Liver (tissue), 9 donors: ENCODE measurements around the gene LRRC49. TPM values are rescaled to one million over a fixed set of nuclear protein-coding genes. Genes with fewer than 3 reads are reported as not detected.

Source experiments
- DNase-seq: peaks from one replicate; pipeline ENCODE4 v3.0.0-alpha.2; 2017; ENCODE audit warnings: low spot score
- H3K27ac ChIP-seq, 2 donors: one replicate each; pipeline ENCODE4 v1.7.0; 2013; ENCODE audit warnings: inconsistent platforms in 2 of 2, low read length in 2 of 2, control low read depth in 1 of 2, low read depth in 1 of 2, mild to moderate bottlenecking in 1 of 2
- H3K27me3 ChIP-seq, 4 donors: one replicate each; pipeline versions ENCODE4 v1.6.1 to v1.7.0; 2013; ENCODE audit warnings: low read length in 3 of 4, inconsistent platforms in 1 of 4, mild to moderate bottlenecking in 1 of 4, moderate library complexity in 1 of 4; ENCODE audit not compliant: control insufficient read depth in 4 of 4, insufficient read depth in 4 of 4
- H3K36me3 ChIP-seq, 4 donors: one replicate each; pipeline versions ENCODE4 v1.6.1 to v1.7.0; 2013; ENCODE audit warnings: low read length in 3 of 4, mild to moderate bottlenecking in 3 of 4, low read depth in 1 of 4, moderate library complexity in 1 of 4; ENCODE audit not compliant: control insufficient read depth in 4 of 4, insufficient read depth in 3 of 4
- H3K4me1 ChIP-seq, 4 donors: one replicate each; pipeline versions ENCODE4 v1.6.1 to v1.7.0; 2013; ENCODE audit warnings: low read length in 3 of 4, mild to moderate bottlenecking in 3 of 4, moderate library complexity in 1 of 4; ENCODE audit not compliant: control insufficient read depth in 4 of 4, insufficient read depth in 4 of 4
- H3K4me3 ChIP-seq, 3 donors: one replicate each; pipeline versions ENCODE4 v1.6.1 to v1.7.0; 2013; ENCODE audit warnings: low read length in 3 of 3, control low read depth in 1 of 3, low read depth in 1 of 3, mild to moderate bottlenecking in 1 of 3
- H3K9ac ChIP-seq, 2 donors: one replicate each; pipeline ENCODE4 v1.7.0; 2013; ENCODE audit warnings: low read length in 2 of 2, mild to moderate bottlenecking in 2 of 2, moderate library complexity in 2 of 2, control low read depth in 1 of 2, low read depth in 1 of 2
- H3K9me3 ChIP-seq, 4 donors: one replicate each; pipeline versions ENCODE4 v1.6.1 to v1.7.0; 2013; ENCODE audit warnings: low read length in 3 of 4; ENCODE audit not compliant: control insufficient read depth in 4 of 4
- ATF3 ChIP-seq: IDR thresholded peaks from 2 replicates; pipeline ENCODE4 v1.6.1; 2016; ENCODE audit warnings: antibody characterized with exemption
- CTCF ChIP-seq: fragments of 150-350 bp; IDR thresholded peaks from 2 replicates; pipeline ENCODE4 v1.5.1; 2017; ENCODE audit warnings: improper control_type of control experiment, low read depth, low read length; ENCODE audit not compliant: missing input control
- FOXA1 ChIP-seq: IDR thresholded peaks from 2 replicates; pipeline ENCODE4 v1.6.1; 2016; ENCODE audit warnings: antibody characterized with exemption
- FOXA2 ChIP-seq: IDR thresholded peaks from 2 replicates; pipeline ENCODE4 v1.6.1; 2016; ENCODE audit warnings: antibody characterized with exemption
- GABPA ChIP-seq, 2 donors: IDR thresholded peaks in 1 of 2; conservative IDR thresholded peaks in 1 of 2; 2 replicates each; pipeline ENCODE4 v1.6.1; 2016; ENCODE audit warnings: antibody characterized with exemption in 2 of 2, mild to moderate bottlenecking in 1 of 2, moderate library complexity in 1 of 2
- HNF4A ChIP-seq, 2 donors: conservative IDR thresholded peaks; 2 replicates each; pipeline ENCODE4 v1.6.1; 2016; ENCODE audit warnings: antibody characterized with exemption in 2 of 2, mild to moderate bottlenecking in 2 of 2
- HNF4G ChIP-seq: IDR thresholded peaks from 2 replicates; pipeline ENCODE4 v1.6.1; 2016; ENCODE audit warnings: antibody characterized with exemption
- JUND ChIP-seq, 2 donors: IDR thresholded peaks; 2 replicates each; pipeline ENCODE4 v1.6.1; 2016; ENCODE audit warnings: antibody characterized with exemption in 2 of 2
- MAX ChIP-seq: IDR thresholded peaks from 2 replicates; pipeline ENCODE4 v1.6.1; 2016; ENCODE audit warnings: antibody characterized with exemption
- NR2F2 ChIP-seq: IDR thresholded peaks from 2 replicates; pipeline ENCODE4 v1.6.1; 2016; ENCODE audit warnings: antibody characterized with exemption
- RAD21 ChIP-seq, 2 donors: IDR thresholded peaks; 2 replicates each; pipeline ENCODE4 v1.6.1; 2016; ENCODE audit warnings: antibody characterized with exemption in 2 of 2, mild to moderate bottlenecking in 2 of 2
- YY1 ChIP-seq: IDR thresholded peaks from 2 replicates; pipeline ENCODE4 v1.6.1; 2016; ENCODE audit warnings: antibody characterized with exemption, mild to moderate bottlenecking
- ZBTB33 ChIP-seq: IDR thresholded peaks from 2 replicates; pipeline ENCODE4 v1.6.1; 2016; ENCODE audit warnings: antibody characterized with exemption
- polyA plus RNA-seq, 2 donors: library from polyadenylated mRNA; stranded (reverse) in 1 of 2; unstranded in 1 of 2; fragments of 200-250 nt in 1 of 2; fragments of >200 nt in 1 of 2; fragmentation: Nextera tagmentation in 1 of 2; extraction: Ambion mirVana in 1 of 2; gene quantifications; one replicate each; pipeline versions ENCODE4 v1.2.1 to v1.2.3, GENCODE V29; 2013 to 2015
- total RNA-seq, 2 donors: library from RNA; depleted of rRNA; stranded (reverse); fragments of >200 nt; gene quantifications; one replicate each; pipeline ENCODE4 v1.2.3, GENCODE V29; 2014
- donor health status: healthy.
- donor health status: healthy.
- donor health status: healthy.
- donor health status: healthy.
- donor health status: healthy.

The LRRC49 gene
- total and polyA plus RNA-seq, 4 donors, result 0.20 to 1.1 (median 0.31) TPM

GRCh38 chr15:70902107-70902506 lies 9.5 kb downstream of the LRRC49 start (continued):
- TF ChIP-seq CTCF (no peak), ZBTB33 (no peak), JUND (IDR thresholded peaks at IDR 0.05) (no peak), FOXA1 (no peak)

- Histone ChIP-seq H3K9ac (no peak overlapping the region), H3K4me1 (no peaks in the 10 kb centered on the region), H3K36me3 (no peaks in the 10 kb centered on the region), H3K4me3 (no peak overlapping the region), H3K27ac (no peak overlapping the region), H3K9me3 (peaks cover 2 to 22% (median 13%) of the 10 kb centered on the region in 4 donors), H3K27me3 (no peaks in the 10 kb centered on the region)
- no peak for DNase-seq
- TF ChIP-seq FOXA2 (no peak), MAX (no peak), RAD21 (IDR thresholded peaks at IDR 0.05) (no peak), HNF4A (conservative IDR thresholded peaks at IDR 0.05) (no peak), FOXA1 (no peak), ATF3 (no peak), HNF4G (no peak), NR2F2 (no peak), CTCF (no peak), GABPA (IDR thresholded peaks at IDR 0.05 in 1 of 2, conservative IDR thresholded peaks at IDR 0.05 in 1 of 2) (no peak), ZBTB33 (no peak), YY1 (no peak)
Measured at GRCh38 chr15:70906842-70907241, 14.2 kb downstream of the LRRC49 start.
